Measurements from ENCODE around the gene RAB33A.

DNA sequence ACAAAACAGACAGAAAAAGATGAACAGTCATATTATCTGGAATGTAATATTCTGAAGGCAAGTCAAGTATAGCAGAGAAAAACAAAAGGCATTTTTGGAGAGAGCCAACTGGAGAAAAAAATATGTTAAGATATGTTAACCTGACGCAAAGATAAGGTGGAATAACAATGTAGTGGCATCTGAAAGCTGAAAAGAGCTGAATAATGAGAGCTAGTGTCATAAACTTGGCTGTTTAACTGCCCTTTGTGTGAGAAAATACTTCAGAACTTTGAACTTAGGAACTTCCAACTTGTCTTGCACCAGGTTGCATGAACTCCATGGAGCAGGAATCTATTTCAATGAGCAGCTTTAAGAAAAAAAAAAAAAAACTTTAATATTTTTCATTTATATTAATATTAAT is 32.9 kb downstream of the RAB33A start:
- TF ChIP-seq CTCF (IDR thresholded peaks at IDR 0.05; ENCODE audit: low read depth, low read length) (no peak), EZH2phosphoT487 (IDR thresholded peaks at IDR 0.05; ENCODE audit: low read depth) (no peak)

Measured in OCI-LY3 (cell line).